Neural cell (in vitro differentiated cells): ENCODE measurements around the gene BCKDK. TPM values are rescaled to one million over a fixed set of nuclear protein-coding genes. Genes with fewer than 3 reads are reported as not detected.
"Not testable (repeated sequence)": the region's sequence is repeated elsewhere in the genome, so short reads cannot be mapped to it uniquely, and the experiment has no call there.

Experiments
- H2AFZ ChIP-seq: fragments of 200-600, 300-800 bp; sonication (generic), shearing (Covaris generic); 2 replicates; pipeline ENCODE4 v1.6.0; 2014; ENCODE audit warnings: low read depth, mild to moderate bottlenecking, antibody characterized with exemption, low read length, moderate library complexity
- H3F3A ChIP-seq: fragments of 200-600 bp; shearing (Covaris generic); 2 replicates; pipeline ENCODE4 v1.6.1; 2016; ENCODE audit warnings: mild to moderate bottlenecking, moderate library complexity, mixed read lengths, antibody characterized with exemption, low read length; ENCODE audit not compliant: insufficient read depth, poor library complexity, severe bottlenecking
- H3K27ac ChIP-seq: fragments of 200-600, 300-800 bp; sonication (generic), shearing (Covaris generic); 2 replicates; pipeline ENCODE4 v1.5.1; 2014; ENCODE audit warnings: mild to moderate bottlenecking, low read length, moderate library complexity
- H3K27me3 ChIP-seq: fragments of 300-800, 200-600 bp; sonication (generic), shearing (Covaris generic); 2 replicates; pipeline ENCODE4 v1.6.0; 2014; ENCODE audit warnings: mild to moderate bottlenecking, low read depth, low read length, moderate library complexity; ENCODE audit not compliant: insufficient read depth
- H3K36me3 ChIP-seq: fragments of 300-800, 200-600 bp; sonication (generic), shearing (Covaris generic); 2 replicates; pipeline ENCODE4 v1.5.1; 2014; ENCODE audit warnings: mild to moderate bottlenecking, antibody characterized with exemption, low read length, moderate library complexity; ENCODE audit not compliant: insufficient read depth
- H3K4me2 ChIP-seq: fragments of 300-800, 200-600 bp; sonication (generic), shearing (Covaris generic); 2 replicates; pipeline ENCODE4 v1.6.0; 2014; ENCODE audit warnings: mild to moderate bottlenecking, low read length
- H3K4me3 ChIP-seq: fragments of 300-800, 200-600 bp; sonication (generic), shearing (Covaris generic); 2 replicates; pipeline ENCODE4 v1.5.1; 2014; ENCODE audit warnings: mild to moderate bottlenecking, low read length, moderate library complexity
- H3K79me2 ChIP-seq: fragments of 200-600 bp; shearing (Covaris generic); replicated peaks from 2 replicates; pipeline ENCODE4 v1.6.0; 2014; ENCODE audit warnings: mild to moderate bottlenecking, low read length, moderate library complexity; ENCODE audit not compliant: insufficient read depth
- H3K9ac ChIP-seq: fragments of 300-800, 200-600 bp; sonication (generic), shearing (Covaris generic); 2 replicates; pipeline ENCODE4 v1.6.1; 2016; ENCODE audit warnings: mild to moderate bottlenecking, low read length, mixed read lengths
- H3K9me2 ChIP-seq: fragments of 200-600 bp; shearing (Covaris generic); 2 replicates; pipeline ENCODE4 v1.6.1; 2016; ENCODE audit warnings: mild to moderate bottlenecking, low read length, mixed read lengths; ENCODE audit not compliant: insufficient read depth
- H3K9me3 ChIP-seq: fragments of 200-600, 300-800 bp; sonication (generic), shearing (Covaris generic); 2 replicates; pipeline ENCODE4 v1.6.1; 2016; ENCODE audit warnings: mild to moderate bottlenecking, mixed run types, low read length, moderate library complexity, mixed read lengths
- H4K20me1 ChIP-seq: fragments of 200-600 bp; shearing (Covaris generic); 2 replicates; pipeline ENCODE4 v1.6.1; 2016; ENCODE audit warnings: mild to moderate bottlenecking, mixed run types; ENCODE audit not compliant: insufficient read depth
- CTCF ChIP-seq: fragments of 450-650 bp; IDR thresholded peaks from 2 replicates; pipeline ENCODE4 v1.5.1; 2014; ENCODE audit warnings: antibody characterized with exemption, mild to moderate bottlenecking, moderate library complexity; ENCODE audit not compliant: poor library complexity, severe bottlenecking
- EP300 ChIP-seq: fragments of 450-650 bp; conservative IDR thresholded peaks from 2 replicates; pipeline ENCODE4 v1.6.1; 2014; ENCODE audit warnings: antibody characterized with exemption, mild to moderate bottlenecking, moderate library complexity; ENCODE audit not compliant: poor library complexity, severe bottlenecking
- EZH2 ChIP-seq: fragments of 200-600, 300-800 bp; shearing (Covaris generic), sonication (generic); IDR thresholded peaks from 2 replicates; pipeline ENCODE4 v1.6.1; 2014; ENCODE audit warnings: antibody characterized with exemption, low read length, borderline replicate concordance, mild to moderate bottlenecking; ENCODE audit not compliant: insufficient read depth, poor library complexity, severe bottlenecking
- MXI1 ChIP-seq: fragments of 450-650 bp; conservative IDR thresholded peaks from 2 replicates; pipeline ENCODE4 v1.6.1; 2014; ENCODE audit warnings: antibody characterized with exemption, mild to moderate bottlenecking; ENCODE audit not compliant: poor library complexity, severe bottlenecking
- polyA plus RNA-seq: library from polyadenylated mRNA; depleted of rRNA; stranded (reverse); fragments of >200 nt; gene quantifications from 2 replicates; pipeline ENCODE4 v1.2.3, GENCODE V29; 2014

Gene BCKDK
- polyA plus RNA-seq, 1 donor from 2014 or later: 26.8 TPM

GRCh38 chr16:31100876-31101641 lies 7.1 kb upstream of the BCKDK start:
- H3K9me2 ChIP-seq, H3K9ac ChIP-seq, H3K27me3 ChIP-seq, H3K36me3 ChIP-seq, H2AFZ ChIP-seq, H3K4me2 ChIP-seq, H3K27ac ChIP-seq, H3K4me3 ChIP-seq, H3K79me2 ChIP-seq, H3K9me3 ChIP-seq, H3F3A ChIP-seq, H4K20me1 ChIP-seq: not testable (repeated sequence)

- Histone ChIP-seq H3K9me3 (no peaks in the 10 kb centered on the region), H3K9ac (no peak overlapping the region), H3K9me2 (no peaks in the 10 kb centered on the region), H3K27ac (no peak overlapping the region), H3K4me2 (no peak overlapping the region), H3K4me3 (no peak overlapping the region), H3K27me3 (no peaks in the 10 kb centered on the region), H4K20me1 (no peaks in the 10 kb centered on the region), H2AFZ (no peak overlapping the region), H3K79me2 (no peaks in the 10 kb centered on the region), H3F3A (no peaks in the 10 kb centered on the region), H3K36me3 (no peaks in the 10 kb centered on the region)
- peak; percentile 44 for TF ChIP-seq CTCF
- TF ChIP-seq MXI1: no peak
- no peak for TF ChIP-seq EZH2
These were observed 2.4 kb upstream of the BCKDK start for GRCh38 chr16:31105677-31106213.

- Histone ChIP-seq H3K36me3 (no peaks in the 10 kb centered on the region), H3F3A (no peaks in the 10 kb centered on the region), H4K20me1 (no peaks in the 10 kb centered on the region), H2AFZ (no peak overlapping the region), H3K9me3 (no peaks in the 10 kb centered on the region), H3K4me3 (no peak overlapping the region), H3K27me3 (no peaks in the 10 kb centered on the region), H3K4me2 (no peak overlapping the region), H3K9ac (no peak overlapping the region), H3K9me2 (no peaks in the 10 kb centered on the region), H3K27ac (no peak overlapping the region), H3K79me2 (no peaks in the 10 kb centered on the region)
- no peak for TF ChIP-seq EP300
These were observed 1.4 kb upstream of the BCKDK start for GRCh38 chr16:31106509-31107464.
